K562 (cell line): ENCODE data around the gene C19orf47. TPM values are rescaled to one million over a fixed set of nuclear protein-coding genes. Genes with fewer than 3 reads are reported as not detected.

Experiments used
- ARID1B ChIP-seq: fragments of 450-650 bp; IDR thresholded peaks from 2 replicates; pipeline ENCODE4 v1.6.1; 2016; ENCODE audit warnings: antibody characterized with exemption, mild to moderate bottlenecking, inconsistent platforms
- ARNT ChIP-seq, 2 experiments: fragments of 450-650 bp; IDR thresholded peaks; 2 replicates each; pipeline ENCODE4 v1.6.1; 2016; ENCODE audit warnings: mild to moderate bottlenecking in 1 of 2
- BRD4 ChIP-seq: fragments of 200-600 bp; sonication (generic); IDR thresholded peaks from 2 replicates; pipeline ENCODE4 v1.6.1; 2017; ENCODE audit warnings: inconsistent platforms
- CBFB ChIP-seq: sonication (generic); formaldehyde crosslinking; IDR thresholded peaks from 2 replicates; pipeline ENCODE4 v1.4.0; 2020; ENCODE audit warnings: mild to moderate bottlenecking, missing genetic modification reagents
- CREBBP ChIP-seq: IDR thresholded peaks from one replicate; pipeline ENCODE4 v1.6.1; 2012; ENCODE audit warnings: low read depth, mild to moderate bottlenecking, control low read depth, inconsistent platforms, low read length
- ESRRA ChIP-seq: fragments of 450-650 bp; IDR thresholded peaks from 2 replicates; pipeline ENCODE4 v1.6.1; 2014; ENCODE audit warnings: low read depth, mild to moderate bottlenecking, moderate library complexity, borderline replicate concordance
- FOXK2 ChIP-seq, 2 experiments: fragments of 450-650 bp; IDR thresholded peaks in 1 of 2; conservative IDR thresholded peaks in 1 of 2; 2 replicates each; pipeline ENCODE4 v1.6.1; 2016; ENCODE audit warnings: low read depth in 2 of 2, mild to moderate bottlenecking in 1 of 2
- GATA2 ChIP-seq: sonication (generic); formaldehyde crosslinking; IDR thresholded peaks from 2 replicates; pipeline ENCODE4 v1.4.0; 2020; ENCODE audit warnings: mild to moderate bottlenecking, missing genetic modification reagents
- HMBOX1 ChIP-seq: sonication (generic); IDR thresholded peaks from 2 replicates; pipeline ENCODE4 v1.6.1; 2016
- HNRNPLL ChIP-seq: fragments of 200-400 bp; formaldehyde crosslinking; IDR thresholded peaks from 2 replicates; pipeline ENCODE4 v1.6.1; 2017; ENCODE audit warnings: low read length, low read depth, mild to moderate bottlenecking; ENCODE audit not compliant: poor library complexity, severe bottlenecking
- KDM2B ChIP-seq: fragments of 250-450 bp; sonication (Bioruptor Pico); IDR thresholded peaks from 2 replicates; pipeline ENCODE4 v1.8.0; 2021; ENCODE audit warnings: mild to moderate bottlenecking, moderate library complexity
- MEIS2 ChIP-seq: fragments of 450-650 bp; IDR thresholded peaks from 2 replicates; pipeline ENCODE4 v1.6.1; 2014; ENCODE audit warnings: mild to moderate bottlenecking; ENCODE audit not compliant: partially characterized antibody
- MLLT1 ChIP-seq, 2 experiments: fragments of 450-650 bp; IDR thresholded peaks; 2 replicates each; pipeline ENCODE4 v1.6.1; 2016
- NFYB ChIP-seq: IDR thresholded peaks from 2 replicates; pipeline ENCODE4 v1.6.1; 2011; ENCODE audit warnings: mild to moderate bottlenecking, moderate library complexity; ENCODE audit not compliant: insufficient read length; ENCODE audit errors: extremely low read depth
- NONO ChIP-seq, 2 experiments: fragments of 200-400 bp in 1 of 2; fragments of 450-650 bp in 1 of 2; formaldehyde crosslinking in 1 of 2; IDR thresholded peaks; 2 replicates each; pipeline ENCODE4 v1.6.1; 2017; ENCODE audit warnings: low read depth in 2 of 2, mild to moderate bottlenecking in 2 of 2, moderate library complexity in 2 of 2, low read length in 1 of 2
- SMARCA4 ChIP-seq: fragments of 450-650 bp; IDR thresholded peaks from 2 replicates; pipeline ENCODE4 v1.6.1; 2016
- TRIM24 ChIP-seq, 2 experiments: fragments of 450-650 bp; IDR thresholded peaks; 2 replicates each; pipeline ENCODE4 v1.6.1; 2016
- ZFX ChIP-seq: sonication (generic); formaldehyde crosslinking; IDR thresholded peaks from 2 replicates; pipeline ENCODE4 v1.8.0; 2022; ENCODE audit warnings: mild to moderate bottlenecking, missing genetic modification reagents, moderate library complexity
- ZNF146 ChIP-seq: IDR thresholded peaks from one replicate; pipeline ENCODE4 v1.6.1; 2018; ENCODE audit warnings: missing compliant biosample characterization; ENCODE audit not compliant: unreplicated experiment
- ZNF165 ChIP-seq: fragments of 250-450 bp; sonication (Bioruptor Pico); IDR thresholded peaks from 2 replicates; pipeline ENCODE4 v1.4.0; 2020; ENCODE audit warnings: borderline replicate concordance
- ZNF217 ChIP-seq: sonication (generic); formaldehyde crosslinking; IDR thresholded peaks from 2 replicates; pipeline ENCODE4 v1.8.0; 2022; ENCODE audit warnings: mild to moderate bottlenecking, missing genetic modification reagents
- ZNF431 ChIP-seq: sonication (generic); formaldehyde crosslinking; IDR thresholded peaks from 2 replicates; pipeline ENCODE4 v1.8.0; 2022; ENCODE audit warnings: mild to moderate bottlenecking, missing genetic modification reagents
- polyA plus RNA-seq, 8 experiments: library from polyadenylated mRNA; depleted of rRNA in 4 of 8; stranded (reverse) in 5 of 8; unstranded in 3 of 8; fragments of >200 nt; fragmentation: Nextera tagmentation in 2 of 8; fragmentation: Illumina TruSeq in 1 of 8; extraction: Ambion mirVana in 2 of 8; extraction: Trizol in 1 of 8; gene quantifications; 2 replicates each; pipeline versions ENCODE4 v1.2.1 to v1.2.3, GENCODE V29; 2011 to 2014; ENCODE audit warnings: inconsistent platforms in 1 of 8, missing spikeins in 1 of 8
- total RNA-seq, 7 experiments: library from RNA; depleted of rRNA in 6 of 7; stranded (reverse); fragments of >200 nt in 6 of 7; fragmentation: Illumina TruSeq in 2 of 7; extraction: Trizol in 2 of 7; gene quantifications; 2 replicates each; pipeline versions ENCODE4 v1.2.1 to v1.2.3, GENCODE V29; 2011 to 2021; ENCODE audit warnings: low replicate concordance in 1 of 7
- TF ChIP-seq, protein P1 (sequence below): fragments of 450-650 bp; formaldehyde crosslinking; IDR thresholded peaks from 2 replicates; pipeline ENCODE4 v1.4.0; 2022; ENCODE audit warnings: missing genetic modification characterization
- TF ChIP-seq, protein P2 (sequence below): fragments of 150-350 bp; IDR thresholded peaks from 2 replicates; pipeline ENCODE4 v1.6.1; 2014; ENCODE audit warnings: low read depth, mild to moderate bottlenecking, low read length, borderline replicate concordance

C19orf47 gene
- total and polyA plus RNA-seq, 9 of the 15 experiments (the other 6 are each of a cell fraction or from before 2014, with no cell fraction given), result 0.08 to 26.1 (median 14.7) TPM

DNA sequence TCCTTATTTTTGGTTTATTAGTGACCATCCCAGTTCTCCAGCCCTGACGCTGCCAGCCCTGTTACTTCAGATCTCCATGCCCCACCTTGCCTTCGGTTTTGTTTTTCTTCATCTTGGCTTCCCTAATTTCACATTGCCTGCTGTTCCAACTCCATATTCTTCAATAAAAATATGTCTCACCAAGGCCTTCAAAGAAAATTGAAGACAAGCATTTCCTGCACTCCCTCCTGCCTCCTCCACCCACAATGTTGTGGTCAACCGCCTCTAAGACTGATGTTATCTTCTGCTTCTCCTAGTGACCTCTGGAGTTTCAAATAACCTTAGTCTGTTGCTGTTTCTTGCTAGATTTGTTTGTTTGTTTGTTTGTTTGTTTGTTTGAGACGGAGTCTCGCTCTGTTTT, 14.9 kb upstream of the C19orf47 start (continued):
- TF ChIP-seq, protein P1, sequence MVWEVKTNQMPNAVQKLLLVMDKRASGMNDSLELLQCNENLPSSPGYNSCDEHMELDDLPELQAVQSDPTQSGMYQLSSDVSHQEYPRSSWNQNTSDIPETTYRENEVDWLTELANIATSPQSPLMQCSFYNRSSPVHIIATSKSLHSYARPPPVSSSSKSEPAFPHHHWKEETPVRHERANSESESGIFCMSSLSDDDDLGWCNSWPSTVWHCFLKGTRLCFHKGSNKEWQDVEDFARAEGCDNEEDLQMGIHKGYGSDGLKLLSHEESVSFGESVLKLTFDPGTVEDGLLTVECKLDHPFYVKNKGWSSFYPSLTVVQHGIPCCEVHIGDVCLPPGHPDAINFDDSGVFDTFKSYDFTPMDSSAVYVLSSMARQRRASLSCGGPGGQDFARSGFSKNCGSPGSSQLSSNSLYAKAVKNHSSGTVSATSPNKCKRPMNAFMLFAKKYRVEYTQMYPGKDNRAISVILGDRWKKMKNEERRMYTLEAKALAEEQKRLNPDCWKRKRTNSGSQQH (CRISPR knock-in tag), result 0 out of 2 replicates have a peak, but pooled peaks have one; percentile 9
- 0 out of 2 replicates have a peak, but pooled peaks have one; percentile 48 for TF ChIP-seq ZNF165
- peak; percentile 14 for TF ChIP-seq MEIS2
- TF ChIP-seq ESRRA, result peak; percentile 96
- TF ChIP-seq, protein P2, sequence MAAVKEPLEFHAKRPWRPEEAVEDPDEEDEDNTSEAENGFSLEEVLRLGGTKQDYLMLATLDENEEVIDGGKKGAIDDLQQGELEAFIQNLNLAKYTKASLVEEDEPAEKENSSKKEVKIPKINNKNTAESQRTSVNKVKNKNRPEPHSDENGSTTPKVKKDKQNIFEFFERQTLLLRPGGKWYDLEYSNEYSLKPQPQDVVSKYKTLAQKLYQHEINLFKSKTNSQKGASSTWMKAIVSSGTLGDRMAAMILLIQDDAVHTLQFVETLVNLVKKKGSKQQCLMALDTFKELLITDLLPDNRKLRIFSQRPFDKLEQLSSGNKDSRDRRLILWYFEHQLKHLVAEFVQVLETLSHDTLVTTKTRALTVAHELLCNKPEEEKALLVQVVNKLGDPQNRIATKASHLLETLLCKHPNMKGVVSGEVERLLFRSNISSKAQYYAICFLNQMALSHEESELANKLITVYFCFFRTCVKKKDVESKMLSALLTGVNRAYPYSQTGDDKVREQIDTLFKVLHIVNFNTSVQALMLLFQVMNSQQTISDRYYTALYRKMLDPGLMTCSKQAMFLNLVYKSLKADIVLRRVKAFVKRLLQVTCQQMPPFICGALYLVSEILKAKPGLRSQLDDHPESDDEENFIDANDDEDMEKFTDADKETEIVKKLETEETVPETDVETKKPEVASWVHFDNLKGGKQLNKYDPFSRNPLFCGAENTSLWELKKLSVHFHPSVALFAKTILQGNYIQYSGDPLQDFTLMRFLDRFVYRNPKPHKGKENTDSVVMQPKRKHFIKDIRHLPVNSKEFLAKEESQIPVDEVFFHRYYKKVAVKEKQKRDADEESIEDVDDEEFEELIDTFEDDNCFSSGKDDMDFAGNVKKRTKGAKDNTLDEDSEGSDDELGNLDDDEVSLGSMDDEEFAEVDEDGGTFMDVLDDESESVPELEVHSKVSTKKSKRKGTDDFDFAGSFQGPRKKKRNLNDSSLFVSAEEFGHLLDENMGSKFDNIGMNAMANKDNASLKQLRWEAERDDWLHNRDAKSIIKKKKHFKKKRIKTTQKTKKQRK, result no peak
- peak; percentile 66 for TF ChIP-seq HMBOX1
- no peak for TF ChIP-seq HNRNPLL
- TF ChIP-seq ARID1B, result peak; percentile 71
- TF ChIP-seq NFYB, result no peak
- no peak for TF ChIP-seq NONO (IDR thresholded peaks at IDR 0.05; ENCODE audit: low read depth in 2 of 2, low read length in 1 of 2)
- TF ChIP-seq ZFX (CRISPR knock-in tag), result peak; percentile 50
- TF ChIP-seq TRIM24 (IDR thresholded peaks at IDR 0.05), result peak in 1 of 2 experiments; percentile 38; a peak in 1 of 4 replicates
- TF ChIP-seq CREBBP, result no peak
- peak; percentile 80 for TF ChIP-seq GATA2
- TF ChIP-seq FOXK2 (conservative IDR thresholded peaks at IDR 0.05 in 1 of 2, IDR thresholded peaks at IDR 0.05 in 1 of 2; ENCODE audit: low read depth in 2 of 2), result 0 out of 4 replicates have a peak, but pooled peaks have one; percentile 11 to 20
- no peak for TF ChIP-seq ARNT (IDR thresholded peaks at IDR 0.05)
- peak; percentile 84 for TF ChIP-seq SMARCA4
- TF ChIP-seq ZNF217, result no peak
- TF ChIP-seq ZNF146 (CRISPR knock-in tag), result no peak
- TF ChIP-seq MLLT1 (IDR thresholded peaks at IDR 0.05), result peak in 1 of 2 experiments; percentile 95; a peak in 3 of 4 replicates
- no peak for TF ChIP-seq KDM2B (CRISPR knock-in tag)
- 0 out of 2 replicates have a peak, but pooled peaks have one; percentile 61 for TF ChIP-seq CBFB (CRISPR knock-in tag)
- no peak for TF ChIP-seq BRD4
- TF ChIP-seq ZNF431 (CRISPR knock-in tag), result no peak
